HG03108 (cell line): Measurements from ENCODE around the gene PCLO.

ENCODE experiments used
- ATAC-seq: cut with Tn5 transposase; IDR thresholded peaks from one replicate; pipeline ENCODE4 v1.9.1; 2021; ENCODE audit warnings: moderate library complexity; ENCODE audit not compliant: unreplicated experiment

Gene PCLO, protein sequence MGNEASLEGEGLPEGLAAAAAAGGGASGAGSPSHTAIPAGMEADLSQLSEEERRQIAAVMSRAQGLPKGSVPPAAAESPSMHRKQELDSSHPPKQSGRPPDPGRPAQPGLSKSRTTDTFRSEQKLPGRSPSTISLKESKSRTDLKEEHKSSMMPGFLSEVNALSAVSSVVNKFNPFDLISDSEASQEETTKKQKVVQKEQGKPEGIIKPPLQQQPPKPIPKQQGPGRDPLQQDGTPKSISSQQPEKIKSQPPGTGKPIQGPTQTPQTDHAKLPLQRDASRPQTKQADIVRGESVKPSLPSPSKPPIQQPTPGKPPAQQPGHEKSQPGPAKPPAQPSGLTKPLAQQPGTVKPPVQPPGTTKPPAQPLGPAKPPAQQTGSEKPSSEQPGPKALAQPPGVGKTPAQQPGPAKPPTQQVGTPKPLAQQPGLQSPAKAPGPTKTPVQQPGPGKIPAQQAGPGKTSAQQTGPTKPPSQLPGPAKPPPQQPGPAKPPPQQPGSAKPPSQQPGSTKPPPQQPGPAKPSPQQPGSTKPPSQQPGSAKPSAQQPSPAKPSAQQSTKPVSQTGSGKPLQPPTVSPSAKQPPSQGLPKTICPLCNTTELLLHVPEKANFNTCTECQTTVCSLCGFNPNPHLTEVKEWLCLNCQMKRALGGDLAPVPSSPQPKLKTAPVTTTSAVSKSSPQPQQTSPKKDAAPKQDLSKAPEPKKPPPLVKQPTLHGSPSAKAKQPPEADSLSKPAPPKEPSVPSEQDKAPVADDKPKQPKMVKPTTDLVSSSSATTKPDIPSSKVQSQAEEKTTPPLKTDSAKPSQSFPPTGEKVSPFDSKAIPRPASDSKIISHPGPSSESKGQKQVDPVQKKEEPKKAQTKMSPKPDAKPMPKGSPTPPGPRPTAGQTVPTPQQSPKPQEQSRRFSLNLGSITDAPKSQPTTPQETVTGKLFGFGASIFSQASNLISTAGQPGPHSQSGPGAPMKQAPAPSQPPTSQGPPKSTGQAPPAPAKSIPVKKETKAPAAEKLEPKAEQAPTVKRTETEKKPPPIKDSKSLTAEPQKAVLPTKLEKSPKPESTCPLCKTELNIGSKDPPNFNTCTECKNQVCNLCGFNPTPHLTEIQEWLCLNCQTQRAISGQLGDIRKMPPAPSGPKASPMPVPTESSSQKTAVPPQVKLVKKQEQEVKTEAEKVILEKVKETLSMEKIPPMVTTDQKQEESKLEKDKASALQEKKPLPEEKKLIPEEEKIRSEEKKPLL (N-terminal part only)

DNA sequence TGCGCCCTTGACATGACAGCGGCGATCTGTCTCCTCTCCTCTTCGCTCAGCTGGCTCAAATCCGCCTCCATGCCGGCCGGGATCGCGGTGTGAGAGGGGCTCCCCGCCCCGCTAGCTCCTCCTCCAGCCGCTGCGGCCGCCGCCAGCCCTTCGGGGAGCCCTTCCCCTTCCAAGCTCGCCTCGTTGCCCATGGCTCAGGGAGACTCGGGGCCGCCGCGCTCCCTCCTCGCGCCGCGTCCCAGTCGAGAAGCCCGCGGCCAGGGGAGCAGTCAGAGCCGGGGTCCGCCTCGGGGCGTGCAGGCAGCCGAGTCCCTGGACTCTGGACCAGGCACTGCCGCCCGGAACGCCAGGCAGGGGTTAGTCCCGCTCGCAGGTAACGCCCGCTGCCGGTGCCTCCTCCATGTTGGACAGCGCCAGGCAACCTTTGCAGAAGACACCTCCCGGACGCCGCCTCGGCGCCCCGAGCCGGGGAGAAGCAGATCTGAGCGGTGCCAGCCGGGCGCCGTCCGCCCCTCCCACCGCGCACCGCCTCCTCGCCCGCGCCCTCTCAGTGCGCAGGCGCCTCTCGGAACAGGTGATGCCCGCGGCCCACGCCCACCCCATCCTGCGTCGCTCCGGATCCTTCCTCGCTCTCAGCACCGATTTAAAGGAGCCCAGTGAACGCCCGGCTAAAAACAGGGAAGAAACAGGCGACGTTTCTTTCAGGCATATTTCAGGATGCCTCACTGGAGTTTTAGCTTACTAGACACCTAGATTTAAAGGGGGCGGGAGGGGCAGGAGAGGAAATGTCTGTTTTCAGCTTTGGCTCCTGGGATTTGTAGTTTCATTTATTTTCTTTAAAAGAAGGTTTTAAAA lies at the start of gene PCLO:
Gene PCLO (minus strand): TSS at position 483 of the 855 bp plus-strand sequence. CDS start 292 bp downstream, at position 191.
- peak; percentile 89 for ATAC-seq

DNA sequence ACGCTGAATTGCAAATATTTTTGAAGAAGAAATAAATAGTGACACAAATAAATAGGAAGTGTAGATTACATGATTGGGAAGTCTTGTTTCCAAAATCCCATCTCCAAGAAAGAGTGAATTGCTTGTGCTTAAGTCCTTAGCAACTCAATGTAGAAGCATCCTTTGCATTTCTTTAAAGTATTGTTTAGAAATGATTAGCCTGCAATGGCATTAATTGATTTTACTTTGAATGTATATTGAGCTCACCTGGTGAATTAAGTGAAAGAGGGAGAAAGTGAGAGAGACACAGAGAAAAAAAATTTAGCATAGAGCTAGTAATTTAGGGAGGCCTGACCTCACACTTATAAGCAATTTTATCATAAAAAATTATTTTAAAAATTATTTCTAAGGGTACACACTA lies 49.0 kb upstream of the PCLO start:
- ATAC-seq: no peak

GRCh38 chr7:83210479-83210878 lies 47.8 kb upstream of the PCLO start:
- no peak for ATAC-seq

DNA sequence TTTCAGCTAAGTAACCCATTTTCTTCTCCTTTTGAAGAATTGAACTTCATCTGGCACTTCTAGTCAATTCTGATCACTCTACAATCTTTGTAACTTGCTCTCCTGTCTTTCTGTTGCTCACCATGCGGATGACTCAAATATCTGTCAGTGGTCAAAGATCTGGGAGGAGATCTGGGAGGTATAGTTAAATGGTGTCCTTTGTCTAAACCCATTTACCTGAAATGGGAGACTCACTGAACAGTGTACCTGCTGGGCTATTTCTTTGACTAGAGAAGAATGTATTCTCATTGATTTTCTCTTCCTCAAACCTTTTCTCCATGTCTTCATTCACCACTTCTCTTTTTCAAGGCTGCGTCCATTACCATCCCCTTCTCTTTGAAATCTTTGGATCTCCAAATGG lies 42.0 kb upstream of the PCLO start:
- ATAC-seq: no peak

DNA sequence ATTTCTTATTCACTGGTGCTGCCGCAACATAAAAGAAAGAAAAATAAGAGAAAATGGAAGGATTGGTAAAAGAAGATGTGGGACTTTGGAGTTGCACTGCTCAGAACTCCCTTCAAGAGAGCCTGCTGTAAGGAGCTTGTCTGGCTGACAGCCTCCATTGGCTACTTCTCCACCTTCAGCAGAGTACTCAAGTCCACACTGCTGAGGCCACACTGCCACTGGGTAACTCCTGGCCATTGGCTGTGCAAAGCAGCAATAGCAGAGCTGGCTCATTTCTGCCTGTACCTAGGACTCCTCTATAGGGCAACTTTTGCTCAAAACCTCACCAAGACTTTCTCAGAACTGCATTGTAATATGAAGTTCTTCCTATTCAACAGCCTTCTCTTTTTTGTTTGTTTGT lies 38.7 kb upstream of the PCLO start:
- no peak for ATAC-seq

DNA sequence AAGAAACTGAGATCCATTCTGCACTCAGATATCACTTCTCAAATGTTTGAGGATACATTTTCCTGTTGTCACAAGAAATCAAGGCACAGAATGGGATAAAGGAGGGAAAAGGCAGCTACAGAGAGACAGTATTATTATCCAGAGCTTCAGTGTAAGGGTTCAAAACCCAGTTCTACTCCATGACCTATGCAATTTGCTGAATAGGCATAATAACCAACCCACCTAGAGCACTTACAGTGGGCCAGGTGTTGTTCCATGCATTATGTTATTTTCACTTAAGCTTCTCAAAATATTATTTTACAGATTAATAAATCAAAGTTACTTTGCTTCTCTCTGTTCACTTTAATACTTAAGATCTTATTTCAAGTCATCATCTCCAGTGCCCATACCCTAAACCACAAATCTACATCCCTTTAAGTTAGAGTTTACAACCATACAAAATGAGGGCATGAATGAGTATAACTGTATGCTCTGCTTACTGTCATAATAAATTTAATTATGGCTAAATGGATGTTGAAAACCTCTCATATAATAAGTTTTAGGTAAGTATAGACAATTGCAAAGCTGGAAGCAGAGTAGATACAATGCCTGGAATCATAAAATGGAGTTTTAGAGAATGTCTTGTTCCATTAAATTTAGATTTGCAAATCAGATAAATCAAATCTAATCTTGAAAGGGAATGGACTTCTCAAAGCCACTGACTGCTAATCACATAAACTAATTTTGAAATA lies 28.1 kb upstream of the PCLO start:
- no peak for ATAC-seq

DNA sequence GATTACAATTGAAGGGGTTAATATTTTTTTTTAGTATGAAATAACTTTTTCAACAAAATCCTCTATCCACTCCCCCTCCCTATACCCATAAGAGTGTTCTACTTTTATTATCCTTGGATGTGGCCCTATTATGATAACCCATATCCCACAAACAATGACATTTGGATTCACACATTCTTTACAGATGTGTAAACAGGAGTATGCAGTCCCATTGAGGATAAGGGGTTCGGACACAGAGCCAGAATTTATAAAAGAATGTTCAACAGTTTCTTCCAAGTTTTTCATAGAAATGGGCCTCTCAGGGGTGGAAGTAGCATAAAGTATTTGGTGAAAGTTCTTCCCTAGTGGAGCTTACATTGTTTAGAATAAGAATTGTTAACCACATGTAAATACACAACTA lies 16.1 kb upstream of the PCLO start:
- ATAC-seq: no peak

DNA sequence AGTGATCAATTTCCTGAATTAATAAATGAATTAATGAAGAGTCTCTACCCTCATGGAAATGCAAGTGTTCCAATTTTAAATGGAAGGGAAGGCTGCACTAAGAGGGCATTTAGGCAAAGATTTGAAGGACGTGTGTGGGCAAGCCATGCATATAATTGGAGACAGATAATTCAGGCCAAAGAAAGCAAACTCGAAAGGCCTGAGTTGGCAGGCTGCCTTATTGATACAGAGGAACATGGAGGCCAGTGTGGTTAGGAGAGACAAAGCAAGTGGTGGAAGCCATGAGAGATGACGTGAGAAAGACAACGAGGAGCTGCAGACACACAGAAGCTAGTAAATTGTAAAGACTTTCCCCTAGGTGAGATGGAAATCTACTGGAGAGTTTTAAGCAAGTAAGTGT lies 15.4 kb upstream of the PCLO start:
- ATAC-seq: no peak

DNA sequence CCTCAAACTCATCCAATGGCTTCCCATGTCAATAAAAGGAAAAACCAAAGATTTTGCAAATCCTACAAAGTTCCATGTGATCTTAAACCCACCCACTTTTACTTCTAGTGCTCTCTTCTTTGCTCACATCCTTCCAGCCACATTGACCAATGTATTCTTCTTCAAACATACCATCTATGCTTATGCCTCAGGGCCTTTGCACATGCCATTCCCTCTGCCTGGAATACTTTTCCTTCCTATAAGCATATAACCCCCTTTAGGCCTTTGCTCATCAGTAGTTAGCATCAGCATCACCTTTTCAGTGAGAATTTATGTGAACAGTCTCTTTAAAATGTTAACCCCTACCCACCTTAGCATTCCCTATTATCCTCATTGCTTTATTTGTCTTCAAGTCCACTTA lies 11.0 kb upstream of the PCLO start:
- ATAC-seq: no peak

DNA sequence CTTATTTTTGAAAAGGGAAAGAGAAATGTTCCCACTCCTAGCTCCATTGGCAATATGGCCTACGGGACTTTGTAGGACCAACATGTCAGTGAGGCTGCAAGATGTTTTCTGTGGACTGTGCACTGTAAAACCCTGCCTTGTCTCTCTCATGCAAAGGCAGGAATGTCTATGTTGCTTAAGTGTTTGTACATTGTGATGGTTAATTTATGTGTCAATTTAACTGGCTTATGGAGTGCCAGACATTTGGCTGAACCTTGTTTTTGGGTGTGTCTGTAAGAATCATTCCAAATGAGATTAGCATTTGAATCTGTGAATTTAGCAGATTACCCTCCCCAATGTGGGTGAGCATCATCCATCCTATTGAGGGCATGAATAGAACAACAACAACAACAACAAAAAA lies 4.1 kb upstream of the PCLO start:
- no peak for ATAC-seq

DNA sequence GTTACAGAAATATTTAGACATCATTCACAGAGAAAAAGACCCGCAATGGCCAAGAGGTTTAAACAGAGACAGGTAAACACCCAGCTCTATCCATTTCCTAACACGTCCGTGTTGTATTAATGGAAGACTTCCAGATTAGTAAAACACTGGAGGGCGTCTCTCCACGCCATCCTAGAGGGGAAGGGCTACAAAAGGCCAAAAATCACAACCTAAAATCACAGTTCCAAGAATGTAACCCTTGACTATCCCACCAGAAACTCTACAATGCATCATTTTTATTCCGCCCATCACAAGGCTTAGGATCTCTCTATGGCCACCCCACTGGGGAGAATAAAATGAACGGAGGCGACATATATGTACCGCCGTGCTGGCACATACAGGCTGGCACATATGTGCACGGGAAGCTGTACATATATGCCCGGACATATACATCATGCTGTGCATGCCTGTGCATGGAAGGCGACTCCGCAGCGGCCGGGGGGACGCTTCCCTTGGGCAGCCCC lies 734 bp downstream of the PCLO start:
- no peak for ATAC-seq

GRCh38 chr7:83161186-83161585 lies 1.5 kb downstream of the PCLO start:
- ATAC-seq: no peak

DNA sequence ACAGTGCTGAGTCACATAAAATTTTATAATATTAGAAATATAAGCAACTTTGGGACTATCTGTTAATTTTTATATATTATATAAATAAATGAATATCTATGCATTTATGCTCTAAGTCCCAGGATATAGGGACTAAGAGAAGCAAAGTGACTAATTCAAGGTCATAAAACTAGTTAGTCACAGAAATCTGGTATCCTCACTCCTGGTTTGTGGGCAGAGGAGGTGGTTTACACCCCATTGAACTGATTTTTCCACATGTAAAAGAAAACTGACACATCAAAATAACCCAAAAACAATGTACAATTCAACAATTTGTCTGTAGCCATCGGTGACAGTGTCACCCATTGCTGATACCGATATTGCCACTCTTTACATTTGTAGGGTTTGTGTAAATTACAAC lies 3.0 kb downstream of the PCLO start:
- no peak for ATAC-seq

DNA sequence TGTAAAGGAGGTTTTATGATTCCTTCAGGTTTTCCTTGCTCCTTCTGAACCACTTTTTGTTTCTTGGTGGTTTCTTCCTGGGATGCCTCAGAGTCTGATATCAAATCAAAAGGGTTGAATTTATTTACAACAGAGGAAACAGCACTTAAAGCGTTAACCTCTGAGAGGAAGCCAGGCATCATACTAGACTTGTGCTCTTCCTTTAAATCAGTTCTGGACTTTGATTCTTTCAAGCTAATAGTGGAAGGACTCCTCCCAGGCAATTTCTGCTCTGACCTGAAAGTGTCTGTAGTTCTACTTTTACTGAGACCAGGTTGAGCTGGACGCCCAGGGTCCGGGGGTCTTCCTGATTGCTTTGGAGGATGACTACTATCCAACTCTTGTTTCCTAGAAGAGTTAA lies 6.7 kb downstream of the PCLO start:
- no peak for ATAC-seq

DNA sequence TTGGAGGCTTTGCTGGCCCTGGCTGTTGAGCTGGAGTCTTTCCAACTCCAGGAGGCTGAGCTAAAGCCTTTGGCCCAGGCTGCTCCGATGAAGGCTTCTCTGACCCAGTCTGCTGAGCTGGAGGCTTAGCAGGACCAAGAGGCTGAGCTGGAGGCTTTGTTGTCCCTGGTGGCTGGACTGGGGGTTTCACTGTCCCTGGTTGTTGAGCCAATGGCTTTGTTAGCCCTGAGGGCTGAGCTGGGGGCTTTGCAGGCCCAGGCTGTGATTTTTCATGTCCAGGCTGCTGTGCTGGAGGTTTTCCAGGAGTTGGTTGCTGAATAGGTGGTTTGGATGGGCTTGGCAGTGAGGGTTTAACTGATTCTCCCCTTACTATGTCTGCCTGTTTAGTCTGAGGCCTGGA lies 7.3 kb downstream of the PCLO start:
- ATAC-seq: no peak

GRCh38 chr7:83153419-83153818 lies 9.3 kb downstream of the PCLO start:
- ATAC-seq: no peak

DNA sequence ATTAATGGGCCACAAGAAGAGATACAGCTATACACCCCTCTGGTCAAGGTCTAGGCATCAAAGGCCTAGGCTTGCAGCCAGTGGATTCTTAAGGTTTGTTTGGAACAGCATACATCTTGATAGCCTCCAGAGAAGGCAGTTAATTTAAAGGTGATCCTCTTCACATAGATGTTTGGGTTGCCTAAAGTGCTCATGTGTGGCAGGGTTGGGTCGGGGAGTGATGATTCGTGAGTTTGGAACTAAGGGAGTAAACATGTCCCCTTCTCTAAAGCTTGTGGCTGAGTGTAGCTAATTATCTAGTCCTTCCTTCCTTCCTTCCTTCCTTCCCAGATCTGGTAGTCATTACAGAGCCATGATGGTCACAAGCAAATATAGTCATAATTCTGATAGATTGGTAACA lies 12.4 kb downstream of the PCLO start:
- no peak for ATAC-seq

GRCh38 chr7:83149466-83149865 lies 13.2 kb downstream of the PCLO start:
- no peak for ATAC-seq

- no peak for ATAC-seq
Observed at GRCh38 chr7:83148776-83149175, 13.9 kb downstream of the PCLO start.

DNA sequence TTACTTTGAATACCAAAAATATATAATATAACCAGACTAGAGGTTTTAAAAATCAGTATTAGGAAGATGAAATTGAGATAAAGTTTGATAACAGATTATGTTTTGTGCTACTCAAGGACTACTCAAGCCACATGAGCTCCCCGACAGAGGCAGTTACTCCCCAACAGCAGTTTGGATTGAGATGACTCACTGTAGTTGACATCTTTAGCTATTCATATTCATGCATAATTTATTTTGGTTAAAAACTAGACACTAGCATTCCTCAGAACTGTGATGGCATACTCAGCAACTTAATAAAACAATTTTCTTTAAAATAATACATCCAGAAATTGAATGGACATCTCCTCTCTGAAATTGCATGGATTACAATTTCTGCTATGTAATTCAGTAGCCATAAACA lies 19.6 kb downstream of the PCLO start:
- ATAC-seq: no peak
